Choroid plexus epithelial cell (primary cell): Measurements from ENCODE around the gene ZNF783.

Experiments used
- DNase-seq: peaks from one replicate; pipeline ENCODE4 v3.0.0-alpha.2; 2010; ENCODE audit warnings: low read depth
- H3K4me3 ChIP-seq: 2 replicates; pipeline ENCODE4 v1.5.1; 2011; ENCODE audit warnings: low read depth, mild to moderate bottlenecking, control low read depth, low read length, moderate library complexity
- TF ChIP-seq, protein P1 (sequence below): conservative IDR thresholded peaks from 2 replicates; pipeline ENCODE4 v1.5.1; 2011; ENCODE audit warnings: low read depth, mild to moderate bottlenecking, control low read depth, inconsistent platforms, low read length, moderate library complexity

Gene ZNF783

DNA sequence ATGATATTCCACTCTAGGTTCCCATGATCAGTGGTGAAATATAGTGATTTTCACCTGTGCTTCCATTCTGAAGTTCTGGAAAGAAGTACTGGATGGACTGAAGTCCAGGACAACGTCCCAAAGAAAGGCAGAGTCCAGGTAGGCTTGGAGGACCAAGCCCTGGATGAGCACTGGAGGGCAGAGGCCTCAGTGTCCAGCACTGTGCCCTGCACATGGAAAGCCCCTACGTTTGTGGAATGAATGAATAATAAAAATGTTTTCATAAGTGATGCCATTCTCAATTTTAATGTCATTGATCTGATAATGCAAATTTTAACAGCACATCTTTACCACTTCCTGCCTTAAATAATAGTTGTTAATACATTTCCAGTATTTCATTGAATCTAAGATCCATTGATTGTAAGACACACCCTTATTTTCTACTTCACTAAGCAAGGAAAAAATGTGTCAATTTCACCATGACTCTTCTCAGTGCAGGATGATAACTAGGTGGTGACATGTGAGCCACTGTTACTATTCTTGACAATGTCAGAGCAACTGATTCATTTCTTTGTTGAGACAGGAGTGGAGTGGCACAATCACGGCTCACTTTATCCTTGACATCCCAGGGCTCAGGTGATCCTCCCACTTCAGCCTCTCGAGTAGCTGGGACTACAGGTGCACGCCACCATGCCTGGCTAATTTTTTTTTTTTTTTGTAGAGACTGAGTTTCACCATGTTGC, 35.2 kb downstream of the ZNF783 start:
- TF ChIP-seq, protein P1, sequence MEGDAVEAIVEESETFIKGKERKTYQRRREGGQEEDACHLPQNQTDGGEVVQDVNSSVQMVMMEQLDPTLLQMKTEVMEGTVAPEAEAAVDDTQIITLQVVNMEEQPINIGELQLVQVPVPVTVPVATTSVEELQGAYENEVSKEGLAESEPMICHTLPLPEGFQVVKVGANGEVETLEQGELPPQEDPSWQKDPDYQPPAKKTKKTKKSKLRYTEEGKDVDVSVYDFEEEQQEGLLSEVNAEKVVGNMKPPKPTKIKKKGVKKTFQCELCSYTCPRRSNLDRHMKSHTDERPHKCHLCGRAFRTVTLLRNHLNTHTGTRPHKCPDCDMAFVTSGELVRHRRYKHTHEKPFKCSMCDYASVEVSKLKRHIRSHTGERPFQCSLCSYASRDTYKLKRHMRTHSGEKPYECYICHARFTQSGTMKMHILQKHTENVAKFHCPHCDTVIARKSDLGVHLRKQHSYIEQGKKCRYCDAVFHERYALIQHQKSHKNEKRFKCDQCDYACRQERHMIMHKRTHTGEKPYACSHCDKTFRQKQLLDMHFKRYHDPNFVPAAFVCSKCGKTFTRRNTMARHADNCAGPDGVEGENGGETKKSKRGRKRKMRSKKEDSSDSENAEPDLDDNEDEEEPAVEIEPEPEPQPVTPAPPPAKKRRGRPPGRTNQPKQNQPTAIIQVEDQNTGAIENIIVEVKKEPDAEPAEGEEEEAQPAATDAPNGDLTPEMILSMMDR, result no peak
- no peak for DNase-seq
- H3K4me3 ChIP-seq, result no peak overlapping the region

DNA sequence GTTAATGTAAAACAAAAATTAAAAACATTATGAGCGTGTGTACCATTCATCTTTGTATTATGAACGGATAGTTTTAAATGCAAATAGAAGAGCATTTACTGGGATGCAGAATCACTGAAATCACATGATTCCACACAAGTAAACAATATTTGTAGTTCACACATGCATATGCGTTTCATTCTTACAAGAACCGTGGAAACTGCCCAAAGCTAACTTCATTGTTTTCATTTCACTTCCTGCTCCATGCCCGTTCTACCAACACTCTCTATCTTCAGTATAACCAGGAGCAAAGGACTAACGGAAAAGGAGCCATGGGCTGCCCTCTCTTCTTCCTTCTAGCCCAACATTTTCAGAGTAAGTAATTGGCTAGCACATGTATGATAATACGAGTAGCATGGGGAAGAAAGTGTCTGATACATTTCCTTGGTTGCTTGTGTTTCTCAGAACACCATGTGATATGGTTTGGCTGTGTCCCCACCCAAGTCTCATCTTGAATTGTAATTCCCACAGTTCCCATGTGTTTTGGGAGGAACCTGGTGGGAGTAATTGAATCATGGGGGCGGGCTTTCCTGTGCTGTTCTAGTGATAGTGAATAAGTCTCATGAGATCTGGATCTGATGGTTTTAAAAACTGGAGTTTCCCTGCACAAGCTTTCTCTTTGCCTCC, 38.8 kb downstream of the ZNF783 start:
- H3K4me3 ChIP-seq, result no peak overlapping the region
- TF ChIP-seq, protein P1, result no peak
- DNase-seq, result peak; percentile 9

DNA sequence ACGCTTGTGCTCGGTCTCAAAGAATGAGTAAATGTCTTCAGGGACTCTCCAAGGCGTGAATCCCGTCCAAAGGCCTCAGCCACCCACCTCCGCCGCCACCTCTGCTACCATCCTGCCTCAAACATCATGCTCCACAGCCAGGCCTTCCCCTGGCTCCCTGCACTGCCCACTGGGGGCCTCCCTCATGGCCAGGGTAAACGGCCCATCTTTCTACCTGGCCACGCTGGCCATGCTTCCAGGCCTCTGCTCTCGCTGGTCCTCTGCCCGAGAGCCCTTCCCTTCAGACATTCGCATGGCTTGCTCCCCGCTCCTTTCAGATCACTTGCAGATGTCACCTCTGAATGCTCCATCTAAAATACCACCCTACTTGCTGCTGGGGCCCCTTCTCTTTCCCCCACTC, 40.2 kb downstream of the ZNF783 start:
- no peak overlapping the region for H3K4me3 ChIP-seq
- TF ChIP-seq, protein P1, result no peak
- DNase-seq, result no peak

DNA sequence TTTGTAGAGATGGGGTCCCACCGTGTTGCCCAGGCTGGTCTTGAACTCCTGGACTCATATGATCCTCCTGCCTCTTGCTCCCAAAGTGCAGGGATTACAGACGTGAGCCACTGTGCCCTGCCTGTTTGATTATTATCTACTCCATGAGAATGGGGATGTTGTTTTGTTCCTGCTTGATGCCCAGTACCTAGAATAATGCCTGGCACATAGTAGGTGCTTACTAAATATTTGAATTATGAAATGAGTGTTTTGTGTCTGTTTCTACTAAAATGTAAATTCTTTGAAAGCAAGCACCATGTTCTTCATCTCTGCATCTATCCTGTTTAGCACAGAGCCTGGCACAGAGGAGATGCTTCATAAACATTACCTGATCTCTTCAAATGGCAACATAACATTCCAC, 40.9 kb downstream of the ZNF783 start:
- H3K4me3 ChIP-seq, result no peak overlapping the region
- no peak for DNase-seq
- TF ChIP-seq, protein P1, result no peak

DNA sequence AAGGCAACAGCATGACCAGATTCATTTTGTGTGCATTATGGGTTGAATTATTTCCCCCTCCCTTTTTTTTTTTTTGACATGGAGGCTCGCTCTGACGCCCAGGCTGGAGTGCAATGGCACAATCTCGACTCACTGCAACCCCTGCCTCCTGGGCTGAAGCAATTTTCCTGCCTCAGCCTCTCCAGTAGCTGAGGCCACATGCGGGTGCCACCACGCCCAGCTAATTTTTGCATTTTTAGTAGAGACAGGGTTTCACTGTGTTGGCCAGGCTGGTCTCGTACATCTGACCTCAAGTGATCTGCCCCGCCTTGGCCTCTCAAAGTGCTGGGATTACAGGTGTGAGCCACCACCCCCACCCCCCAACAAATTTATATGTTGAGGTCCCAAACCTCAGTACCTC, 42.0 kb downstream of the ZNF783 start:
- TF ChIP-seq, protein P1, result no peak
- H3K4me3 ChIP-seq, result no peak overlapping the region
- no peak for DNase-seq

DNA sequence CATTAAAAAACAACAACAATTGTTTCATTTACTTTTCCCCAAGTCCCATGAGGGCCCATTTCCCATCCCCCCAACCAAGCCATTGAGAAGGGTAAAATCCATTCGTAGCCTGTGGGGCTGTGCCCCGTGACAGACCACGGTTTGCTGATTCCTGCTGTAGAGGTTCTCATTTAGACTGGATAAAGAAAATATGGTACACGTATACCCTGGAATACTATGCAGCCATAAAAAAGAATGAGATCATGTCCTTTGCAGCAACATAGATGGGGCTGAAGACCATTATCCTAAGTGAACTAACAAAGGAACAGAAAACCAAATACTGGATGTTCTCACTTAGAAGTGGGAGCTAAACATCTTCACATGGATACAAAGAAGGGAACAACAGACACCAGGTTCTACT, 44.9 kb downstream of the ZNF783 start:
- DNase-seq, result no peak
- TF ChIP-seq, protein P1, result no peak
- H3K4me3 ChIP-seq, result no peak overlapping the region
